Right kidney (tissue), 1 donor: Measurements from ENCODE around the gene RGS3.

Experiments
- DNase-seq: peaks from one replicate; pipeline ENCODE4 v3.0.0-alpha.2; 2016

The RGS3 gene

DNA sequence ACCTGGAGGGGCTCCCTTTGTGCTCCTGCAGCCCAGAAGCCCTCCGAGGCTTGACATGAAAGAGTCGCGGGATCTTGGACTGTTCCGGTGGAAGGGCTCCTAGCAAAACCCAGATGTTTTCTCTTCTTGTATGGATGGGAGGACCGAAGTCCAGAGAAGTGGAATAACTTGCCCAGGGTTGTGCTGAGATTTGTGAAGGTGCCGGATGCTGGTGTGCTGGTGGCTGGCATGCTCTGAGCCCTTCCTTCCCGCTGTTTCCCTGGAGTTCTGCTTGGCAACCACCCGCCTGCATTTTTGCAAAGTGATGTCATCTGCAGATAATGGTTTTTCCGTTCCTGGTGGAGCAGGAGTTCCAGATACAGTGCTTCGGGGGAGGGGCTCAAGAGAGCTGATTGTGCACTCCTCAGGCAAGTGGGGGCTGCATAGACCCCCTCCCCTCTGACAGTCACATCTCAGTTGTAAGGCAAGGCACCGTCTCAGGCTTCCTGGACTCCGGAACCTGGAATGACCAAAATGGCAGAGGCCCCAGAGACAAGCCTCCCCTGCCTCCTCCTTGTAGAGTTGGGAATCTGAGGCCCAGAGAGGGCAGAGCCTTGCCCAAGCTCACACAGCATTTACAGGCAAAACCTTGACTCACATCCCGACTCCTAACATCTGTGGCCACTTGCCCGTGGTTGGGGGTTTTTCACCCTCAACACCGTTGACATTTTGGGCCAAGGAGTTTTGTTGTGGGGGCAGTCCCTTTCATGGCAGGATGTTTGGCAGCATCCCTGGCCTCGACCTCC lies 157.0 kb downstream of the RGS3 start:
- DNase-seq, result peak; percentile 81

DNA sequence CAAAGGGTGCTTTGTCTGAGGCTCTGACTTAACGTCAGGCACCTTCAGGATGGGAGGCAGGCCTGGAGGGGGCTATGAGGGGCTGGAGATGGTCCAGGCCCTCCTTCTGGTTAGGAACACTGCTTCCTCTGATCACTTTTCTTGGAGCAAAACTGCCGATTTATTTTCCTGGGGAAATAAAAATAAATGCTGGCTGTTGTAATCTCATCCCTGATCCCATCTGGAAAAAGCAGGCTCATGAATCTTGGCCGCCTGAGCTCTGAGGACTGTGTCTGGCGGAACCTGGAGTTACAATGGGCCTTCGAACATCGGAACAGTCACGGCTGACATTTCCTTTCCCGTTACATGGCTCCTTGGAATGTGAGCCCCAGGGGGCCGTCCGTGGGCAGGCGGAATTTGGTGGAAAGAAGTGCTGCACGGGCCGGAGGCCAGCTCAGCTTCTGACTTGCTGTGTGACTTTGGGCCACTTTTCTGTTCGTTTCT lies 157.8 kb downstream of the RGS3 start:
- peak; percentile 65 for DNase-seq

GRCh38 chr9:113621980-113622379 lies 158.5 kb downstream of the RGS3 start:
- DNase-seq, result no peak

DNA sequence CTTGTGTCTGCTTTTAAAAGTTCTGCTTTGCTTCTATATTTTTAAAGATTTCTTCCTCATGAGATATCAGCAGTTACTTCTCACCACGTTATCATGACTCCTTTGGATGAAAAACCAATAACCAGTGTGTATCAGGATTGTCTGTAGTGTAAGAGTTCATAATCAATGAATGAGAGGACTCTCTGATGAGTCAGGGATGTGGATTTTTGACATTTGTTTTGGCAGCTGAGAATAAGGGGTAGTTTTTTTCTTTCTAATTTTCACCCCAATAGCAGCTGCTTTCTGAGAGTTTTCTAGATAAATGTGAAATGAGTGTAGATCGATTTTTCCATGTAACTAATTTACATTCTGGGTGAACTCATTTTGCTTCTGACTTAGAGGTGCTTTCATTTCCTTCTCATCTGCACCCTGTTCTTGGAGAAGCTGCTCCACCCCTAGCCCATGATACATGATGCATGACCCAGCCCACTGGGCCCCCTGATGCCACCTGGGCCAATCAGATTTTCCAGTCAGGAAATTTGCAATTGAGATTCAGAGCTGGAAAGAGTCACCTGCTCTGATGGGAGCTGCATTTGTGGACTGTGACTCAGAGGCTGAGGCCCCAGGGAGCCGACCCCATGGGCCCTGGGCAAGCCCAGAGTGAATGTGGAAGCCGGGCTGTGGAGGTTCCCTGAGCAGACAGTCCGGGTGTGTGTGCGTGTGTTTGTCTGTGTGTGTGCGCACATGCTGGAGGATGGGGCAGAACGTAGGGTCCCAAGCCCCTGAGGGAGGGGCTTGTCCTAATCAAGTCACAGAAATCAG lies 159.3 kb downstream of the RGS3 start:
- no peak for DNase-seq

- no peak for DNase-seq
Measured at GRCh38 chr9:113623851-113624485, 160.4 kb downstream of the RGS3 start.

- no peak for DNase-seq
Measured at GRCh38 chr9:113624721-113625120, 161.2 kb downstream of the RGS3 start.

GRCh38 chr9:113625486-113625885 lies 162.0 kb downstream of the RGS3 start:
- no peak for DNase-seq

- no peak for DNase-seq
Measured at GRCh38 chr9:113626735-113627495, 163.4 kb downstream of the RGS3 start.

GRCh38 chr9:113628621-113629020 lies 165.1 kb downstream of the RGS3 start:
- no peak for DNase-seq

GRCh38 chr9:113630386-113631136 lies 167.0 kb downstream of the RGS3 start:
- no peak for DNase-seq

- no peak for DNase-seq
Measured at GRCh38 chr9:113631137-113631765, 167.7 kb downstream of the RGS3 start.

- DNase-seq, result no peak
Measured at GRCh38 chr9:113631871-113632665, 168.5 kb downstream of the RGS3 start.

DNA sequence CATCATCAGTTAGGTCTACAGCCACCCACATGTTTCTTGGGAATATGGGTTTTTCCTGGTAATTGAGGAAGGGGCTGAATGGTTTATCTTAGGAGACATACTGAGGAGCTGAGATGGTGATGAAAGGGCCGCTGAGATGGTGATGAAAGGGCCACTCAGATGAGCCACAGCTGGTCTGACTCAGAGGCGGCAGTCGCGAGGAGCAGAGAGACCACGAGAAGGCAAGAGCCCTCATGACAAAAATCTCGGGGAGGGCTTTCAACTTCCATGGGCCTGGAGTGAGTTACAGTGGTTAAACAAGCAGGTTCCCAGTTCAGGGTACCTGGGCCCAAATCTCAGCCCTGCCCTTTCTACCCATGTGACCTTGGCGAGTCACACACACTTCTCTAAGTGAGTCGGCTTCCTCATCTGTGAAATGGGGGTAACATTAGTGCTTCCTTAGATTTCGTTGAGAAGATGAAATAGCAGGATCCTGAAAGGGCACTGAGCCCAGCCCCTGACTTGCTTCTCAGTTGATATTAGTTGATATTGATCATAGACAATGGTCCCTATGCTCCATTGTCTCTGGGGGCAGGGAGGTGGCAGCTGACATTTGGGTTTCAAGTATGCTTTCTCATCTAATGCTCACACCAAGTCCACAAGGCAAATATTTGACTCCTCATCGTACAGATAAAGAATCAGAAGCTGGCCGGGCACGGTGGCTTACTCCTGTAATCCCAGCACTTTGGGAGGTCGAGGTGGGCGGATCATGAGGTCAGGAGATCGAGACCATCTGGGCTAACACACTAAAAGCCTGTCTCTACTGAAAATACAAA lies 169.5 kb downstream of the RGS3 start:
- DNase-seq, result no peak

GRCh38 chr9:113633782-113634595 lies 170.5 kb downstream of the RGS3 start:
- no peak for DNase-seq

- no peak for DNase-seq
Measured at GRCh38 chr9:113634596-113635515, 171.3 kb downstream of the RGS3 start.

- DNase-seq, result no peak
Measured at GRCh38 chr9:113635586-113635985, 172.1 kb downstream of the RGS3 start.

- DNase-seq, result no peak
Measured at GRCh38 chr9:113636165-113636564, 172.6 kb downstream of the RGS3 start.
